ENCODE measurements around the gene FBXW5. TPM values are rescaled to one million over a fixed set of nuclear protein-coding genes. Genes with fewer than 3 reads are reported as not detected.

The FBXW5 gene
- total and polyA plus RNA-seq, 2 experiments from 2014 or later, result 110 to 234 TPM

DNA sequence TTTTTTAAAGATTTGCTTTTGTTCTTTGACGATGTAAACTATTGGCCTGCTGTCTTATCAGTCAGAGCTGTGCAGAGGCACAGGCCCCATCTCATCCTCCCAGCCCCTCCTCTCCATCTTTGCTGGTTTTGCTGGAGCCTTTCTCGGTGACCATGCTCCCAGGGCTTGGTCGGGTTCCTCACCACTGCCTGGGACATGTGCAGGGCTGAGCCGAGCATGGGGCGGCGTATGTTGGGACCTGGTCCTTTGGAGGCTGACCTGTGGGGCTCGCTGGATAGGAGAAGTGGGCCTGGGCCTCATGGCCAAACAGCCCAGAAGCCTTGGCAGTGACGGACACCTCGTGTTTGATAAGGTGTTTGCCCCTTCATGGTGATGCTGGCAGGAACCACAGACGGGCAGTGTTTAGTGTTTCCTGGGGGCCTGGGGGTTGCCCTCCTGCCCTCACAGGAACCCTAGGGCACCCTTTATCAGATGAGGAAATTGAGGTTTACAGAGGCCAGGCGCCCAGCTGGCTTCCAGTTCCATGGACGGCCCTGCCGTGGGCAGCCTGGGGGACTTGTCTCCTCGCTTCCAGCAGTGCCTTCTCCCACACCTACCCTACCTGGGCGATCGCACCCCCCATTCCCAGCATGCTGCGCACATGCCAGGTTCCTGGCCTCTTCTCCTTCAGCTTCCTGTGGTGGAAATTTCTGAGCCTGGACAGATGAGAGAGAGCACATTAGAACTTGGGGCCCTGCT lies 30.7 kb downstream of the FBXW5 start:
- Histone ChIP-seq H3K4me3 (no peak overlapping the region), H2AFZ (no peak overlapping the region), H3K4me2 (ENCODE audit: unreplicated experiment) (no peak overlapping the region), H3K9ac (no peak overlapping the region), H3K79me2 (ENCODE audit: insufficient read depth) (no peaks in the 10 kb centered on the region), H3K9me2 (ENCODE audit: insufficient read depth) (no peaks in the 10 kb centered on the region), H3K9me3 (ENCODE audit: low read depth) (no peaks in the 10 kb centered on the region), H3K27me3 (replicated peaks; ENCODE audit: insufficient read depth) (no peaks in the 10 kb centered on the region), H3K27ac (no peak overlapping the region), H3F3A (ENCODE audit: insufficient read depth) (no peaks in the 10 kb centered on the region), H3K4me1 (ENCODE audit: insufficient read depth) (no peaks in the 10 kb centered on the region), H4K20me1 (ENCODE audit: insufficient read depth) (no peaks in the 10 kb centered on the region), H3K36me3 (ENCODE audit: low read depth) (no peaks in the 10 kb centered on the region)
- no peak for TF ChIP-seq EZH2 (IDR thresholded peaks at IDR 0.05; ENCODE audit: insufficient read depth, poor library complexity, severe bottlenecking)
- in situ Hi-C loops (cut with MboI), result no loop called here
- 93 to 99% methylated on average over 17 of the region's 17 CpGs for WGBS, 2 experiments (ENCODE audit: low coverage in 1 of 2, low lambda C conversion rate in 2 of 2, missing lambda C conversion rate in 2 of 2)
- no peak for DNase-seq

DNA sequence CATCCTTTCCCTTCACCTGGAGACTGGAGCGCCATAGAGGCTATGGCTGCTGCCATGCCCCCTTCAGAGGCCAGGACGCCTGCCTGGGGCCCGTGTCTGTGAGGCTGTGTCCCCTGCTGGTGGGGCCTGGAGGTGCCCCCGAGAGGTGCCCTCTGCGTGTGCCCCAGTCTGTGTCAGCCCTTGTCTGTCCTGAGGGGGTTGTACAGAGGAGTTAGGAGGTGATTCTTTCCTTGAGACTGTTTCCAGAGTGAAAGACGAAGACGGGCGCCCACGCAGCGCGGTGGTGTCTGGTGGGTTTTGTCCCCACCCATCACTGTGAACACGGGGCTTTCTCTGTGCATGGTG lies 33.7 kb downstream of the FBXW5 start:
- Histone ChIP-seq H3K9ac (no peak overlapping the region), H2AFZ (no peak overlapping the region), H3K4me1 (ENCODE audit: insufficient read depth) (no peaks in the 10 kb centered on the region), H3F3A (ENCODE audit: insufficient read depth) (no peaks in the 10 kb centered on the region), H3K27me3 (replicated peaks; ENCODE audit: insufficient read depth) (no peaks in the 10 kb centered on the region), H4K20me1 (ENCODE audit: insufficient read depth) (no peaks in the 10 kb centered on the region), H3K36me3 (ENCODE audit: low read depth) (no peaks in the 10 kb centered on the region), H3K4me2 (ENCODE audit: unreplicated experiment) (no peak overlapping the region), H3K9me3 (ENCODE audit: low read depth) (no peaks in the 10 kb centered on the region), H3K4me3 (no peak overlapping the region), H3K27ac (no peak overlapping the region), H3K9me2 (ENCODE audit: insufficient read depth) (no peaks in the 10 kb centered on the region), H3K79me2 (ENCODE audit: insufficient read depth) (no peaks in the 10 kb centered on the region)
- in situ Hi-C loops (cut with MboI), result no loop called here
- 94 to 97% methylated on average over 7 to 12 of the region's 12 CpGs for WGBS, 2 experiments (ENCODE audit: low coverage in 1 of 2, low lambda C conversion rate in 2 of 2, missing lambda C conversion rate in 2 of 2)
- DNase-seq, result no peak
- no peak for TF ChIP-seq EZH2 (IDR thresholded peaks at IDR 0.05; ENCODE audit: insufficient read depth, poor library complexity, severe bottlenecking)
- TF ChIP-seq EZH2phosphoT487 (IDR thresholded peaks at IDR 0.05; ENCODE audit: insufficient read depth, low read depth), result no peak

DNA sequence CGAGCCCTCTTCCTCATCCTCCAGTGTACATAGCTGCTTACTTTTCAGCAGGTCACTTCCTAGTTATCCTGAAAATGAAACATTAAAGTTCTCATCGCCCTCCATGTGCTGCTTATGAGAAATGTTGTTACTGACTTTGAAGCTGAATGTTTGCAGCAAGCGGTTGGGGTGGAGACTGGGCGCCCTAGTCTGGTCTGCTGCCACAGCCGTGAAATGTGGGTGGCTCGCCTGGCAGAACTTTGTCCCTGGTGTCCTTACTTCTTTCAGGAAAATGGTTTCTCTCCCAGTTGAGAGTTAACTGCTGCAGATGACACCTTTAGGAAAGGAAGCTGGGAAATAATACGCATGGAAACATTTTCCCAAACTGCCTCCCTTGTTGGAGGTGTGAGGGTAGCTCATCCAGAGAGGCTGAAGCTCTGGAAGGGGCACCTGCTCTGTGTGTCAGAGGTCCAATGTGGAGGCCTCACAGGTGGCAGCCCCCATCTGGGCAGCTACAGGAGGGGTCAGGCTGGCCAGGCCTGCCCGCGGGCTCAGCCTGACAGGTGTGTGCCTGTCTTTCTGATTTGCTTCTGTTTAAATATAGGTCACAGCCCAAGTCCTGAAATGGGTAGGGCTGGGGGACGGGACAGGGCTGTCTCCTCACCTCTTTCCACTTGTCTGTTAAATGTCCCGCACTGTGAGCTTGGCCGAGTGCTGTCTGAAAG lies 34.2 kb downstream of the FBXW5 start:
- in situ Hi-C loops (cut with MboI), result no loop called here
- H3K36me3 ChIP-seq (ENCODE audit: low read depth), result no peaks in the 10 kb centered on the region

DNA sequence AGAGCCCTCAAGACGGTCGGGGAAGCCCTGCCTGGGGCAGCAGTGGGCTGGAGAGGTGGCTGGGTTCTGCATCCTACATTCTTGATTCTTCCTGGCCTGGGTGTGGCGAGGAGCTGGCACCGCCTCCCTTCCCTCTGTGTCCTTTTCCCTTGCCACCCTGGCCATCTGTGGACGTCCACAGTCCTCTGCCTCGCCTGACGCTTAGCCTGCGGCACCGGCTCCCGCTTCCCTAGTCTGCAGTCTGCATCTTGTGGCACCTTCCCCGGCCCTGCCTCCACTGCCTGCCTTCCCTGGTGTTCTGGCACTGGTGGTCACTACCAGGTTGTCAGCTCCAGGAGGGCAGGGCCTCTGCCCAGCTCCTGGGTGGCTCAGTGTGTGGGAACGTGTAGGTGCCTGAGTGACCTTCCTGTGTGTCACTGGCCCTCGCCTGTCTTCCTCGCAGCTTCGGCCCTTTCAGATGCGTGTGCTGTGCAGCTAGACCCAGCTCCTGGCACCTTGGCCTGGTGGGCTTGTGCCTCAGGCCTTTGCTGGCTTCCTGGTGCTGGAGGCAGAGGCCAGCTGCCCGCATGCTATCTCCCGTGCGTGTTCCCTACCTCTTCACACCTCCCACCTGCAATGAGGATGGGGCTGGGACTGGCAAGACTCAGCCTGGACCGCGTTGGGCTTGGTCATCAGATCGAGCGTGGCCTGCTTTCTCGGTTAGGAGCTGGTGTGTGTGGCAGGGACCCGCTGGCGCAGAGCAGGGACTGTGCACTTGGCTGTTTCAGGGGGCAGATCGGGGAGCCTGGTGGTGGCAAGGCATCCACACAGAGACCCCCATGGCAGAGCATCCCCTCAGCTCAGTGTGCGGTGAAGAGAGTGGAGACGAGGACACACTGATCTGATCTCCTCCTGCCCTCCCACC lies 37.3 kb downstream of the FBXW5 start:
- Histone ChIP-seq H3K9me3 (ENCODE audit: low read depth) (no peaks in the 10 kb centered on the region), H3K4me1 (ENCODE audit: insufficient read depth) (peaks cover 5% of the 10 kb centered on the region), H3K79me2 (ENCODE audit: insufficient read depth) (peaks cover 24% of the 10 kb centered on the region), H3K9me2 (ENCODE audit: insufficient read depth) (no peaks in the 10 kb centered on the region), H3K4me3 (no peak overlapping the region), H3K27me3 (replicated peaks; ENCODE audit: insufficient read depth) (no peaks in the 10 kb centered on the region), H3K4me2 (ENCODE audit: unreplicated experiment) (no peak overlapping the region), H2AFZ (no peak overlapping the region), H3K9ac (no peak overlapping the region), H3K36me3 (ENCODE audit: low read depth) (no peaks in the 10 kb centered on the region), H3F3A (ENCODE audit: insufficient read depth) (no peaks in the 10 kb centered on the region), H4K20me1 (ENCODE audit: insufficient read depth) (no peaks in the 10 kb centered on the region), H3K27ac (no peak overlapping the region)
- no peak for DNase-seq
- 90 to 91% methylated on average over 29 of the region's 29 CpGs for WGBS, 2 experiments (ENCODE audit: low coverage in 1 of 2, low lambda C conversion rate in 2 of 2, missing lambda C conversion rate in 2 of 2)
- in situ Hi-C loops (cut with MboI), result no loop called here
- TF ChIP-seq EZH2 (IDR thresholded peaks at IDR 0.05; ENCODE audit: insufficient read depth, poor library complexity, severe bottlenecking) (no peak), EZH2phosphoT487 (IDR thresholded peaks at IDR 0.05; ENCODE audit: insufficient read depth, low read depth) (no peak)

More for the DNA sequence above, 34.2 kb downstream of the FBXW5 start:
- H3K9ac ChIP-seq, result no peak overlapping the region
- H2AFZ ChIP-seq, result no peak overlapping the region
- no peaks in the 10 kb centered on the region for H3K27me3 ChIP-seq (replicated peaks; ENCODE audit: insufficient read depth)
- H3F3A ChIP-seq (ENCODE audit: insufficient read depth), result no peaks in the 10 kb centered on the region
- no peak overlapping the region for H3K27ac ChIP-seq
- TF ChIP-seq EZH2phosphoT487 (IDR thresholded peaks at IDR 0.05; ENCODE audit: insufficient read depth, low read depth) (no peak), EZH2 (IDR thresholded peaks at IDR 0.05; ENCODE audit: insufficient read depth, poor library complexity, severe bottlenecking) (no peak)
- no peaks in the 10 kb centered on the region for H3K9me3 ChIP-seq (ENCODE audit: low read depth)
- H3K4me1 ChIP-seq (ENCODE audit: insufficient read depth), result no peaks in the 10 kb centered on the region
- H3K9me2 ChIP-seq (ENCODE audit: insufficient read depth), result no peaks in the 10 kb centered on the region
- no peak for DNase-seq
- no peaks in the 10 kb centered on the region for H4K20me1 ChIP-seq (ENCODE audit: insufficient read depth)
- WGBS, 2 experiments (ENCODE audit: low coverage in 1 of 2, low lambda C conversion rate in 2 of 2, missing lambda C conversion rate in 2 of 2), result 95 to 96% methylated on average over 12 of the region's 12 CpGs
- no peak overlapping the region for H3K4me3 ChIP-seq
- no peaks in the 10 kb centered on the region for H3K79me2 ChIP-seq (ENCODE audit: insufficient read depth)
- H3K4me2 ChIP-seq (ENCODE audit: unreplicated experiment), result no peak overlapping the region

All from GM23248 (cell line).